GM18519 (cell line): ENCODE results near the gene JADE2.

ENCODE experiments used
- ATAC-seq: cut with Tn5 transposase; IDR thresholded peaks from one replicate; pipeline ENCODE4 v1.9.1; 2021; ENCODE audit warnings: mild to moderate bottlenecking, moderate library complexity; ENCODE audit not compliant: unreplicated experiment, low FRiP score

The JADE2 gene

GRCh38 chr5:134610725-134611124 is 85.3 kb downstream of the JADE2 start:
- no peak for ATAC-seq

- ATAC-seq = no peak
Measured at GRCh38 chr5:134611515-134611914, 86.0 kb downstream of the JADE2 start.

- no peak for ATAC-seq
Measured at GRCh38 chr5:134614450-134615085, 89.1 kb downstream of the JADE2 start.

- ATAC-seq = no peak
Measured at GRCh38 chr5:134620634-134621033, 95.2 kb downstream of the JADE2 start.

GRCh38 chr5:134625559-134625958 is 100.1 kb downstream of the JADE2 start:
- no peak for ATAC-seq

- ATAC-seq = no peak
Measured at GRCh38 chr5:134626369-134627014, 101.0 kb downstream of the JADE2 start.
